Endothelial cell of umbilical vein (primary cell): Measurements from ENCODE around the gene COL23A1. TPM values are rescaled to one million over a fixed set of nuclear protein-coding genes. Genes with fewer than 3 reads are reported as not detected.

Experiments
- BruUV-seq: library from RNA; stranded (reverse); fragments of 400-500 nt; replicated peaks from 2 replicates; lab custom pipeline; 2021; lab: Mats Ljungman, UMichigan
- CTCF ChIA-PET: fragments of 300-600, 350-600 bp; sonication (Branson Sonifier 250); formaldehyde crosslinking; loops from one replicate; lab custom pipeline; 2021; ENCODE audit warnings: antibody characterized with exemption, inconsistent platforms; lab: Charles Lee
- POLR2A ChIA-PET: fragments of 300-600, 350-600 bp; sonication (Branson Sonifier 250); formaldehyde crosslinking; loops from one replicate; lab custom pipeline; 2021; ENCODE audit warnings: antibody characterized with exemption, inconsistent platforms; lab: Charles Lee
- DNase-seq: peaks from one replicate; pipeline ENCODE4 v3.0.0-alpha.2; 2011; ENCODE audit warnings: low read depth, low spot score
- FAIRE-seq: peaks from 2 replicates; lab custom pipeline; 2011; peaks lifted over from hg19 to GRCh38; lab: Jason Lieb, UNC
- H2AFZ ChIP-seq: 2 replicates; pipeline ENCODE4 v1.6.0; 2012; ENCODE audit warnings: low read depth, low read length, control low read depth, inconsistent platforms
- H3K27ac ChIP-seq: 2 replicates; pipeline ENCODE4 v1.5.1; 2011; ENCODE audit warnings: low read depth, mild to moderate bottlenecking, control low read depth, low read length, moderate library complexity; ENCODE audit not compliant: insufficient read depth
- H3K27me3 ChIP-seq, 2 experiments: 2 replicates each; pipeline versions ENCODE4 v1.6.0 to v1.6.1; 2011; ENCODE audit warnings: low read length in 2 of 2, mixed read lengths in 1 of 2; ENCODE audit not compliant: control insufficient read depth in 2 of 2, insufficient read depth in 2 of 2
- H3K36me3 ChIP-seq, 2 experiments: 2 replicates in 1 of 2; 3 replicates in 1 of 2; pipeline ENCODE4 v1.5.1; 2011; ENCODE audit warnings: low read length in 2 of 2, mild to moderate bottlenecking in 1 of 2, moderate library complexity in 1 of 2; ENCODE audit not compliant: control insufficient read depth in 2 of 2, insufficient read depth in 2 of 2; ENCODE audit errors: extremely low read depth in 1 of 2
- H3K4me1 ChIP-seq: 3 replicates; pipeline ENCODE4 v1.5.1; 2011; ENCODE audit warnings: mild to moderate bottlenecking, low read length; ENCODE audit not compliant: control insufficient read depth, insufficient read depth; ENCODE audit errors: extremely low read depth
- H3K4me2 ChIP-seq: 2 replicates; pipeline ENCODE4 v1.6.1; 2011; ENCODE audit warnings: low read length, control low read depth, mixed read lengths; ENCODE audit not compliant: insufficient read depth
- H3K4me3 ChIP-seq, 3 experiments: fragments of 200-600 bp in 1 of 3; sonication (generic), shearing (Covaris generic) in 1 of 3; replicated peaks in 1 of 3; 2 replicates each; pipeline ENCODE4 v1.5.1; 2011 to 2016; ENCODE audit warnings: control low read depth in 3 of 3, low read length in 3 of 3, mild to moderate bottlenecking in 2 of 3, inconsistent platforms in 1 of 3, low read depth in 1 of 3, moderate library complexity in 1 of 3; ENCODE audit not compliant: insufficient read depth in 1 of 3
- H3K79me2 ChIP-seq: 2 replicates; pipeline ENCODE4 v1.6.0; 2012; ENCODE audit warnings: low read length, inconsistent platforms; ENCODE audit not compliant: control insufficient read depth, insufficient read depth
- H3K9ac ChIP-seq: replicated peaks from 2 replicates; pipeline ENCODE3; 2011; ENCODE audit warnings: low read length, control low read depth; ENCODE audit not compliant: insufficient read depth; ENCODE audit errors: extremely low read depth
- H3K9me1 ChIP-seq: replicated peaks from 3 replicates; pipeline ENCODE4 v1.6.0; 2011; ENCODE audit warnings: mild to moderate bottlenecking, low read length; ENCODE audit not compliant: control insufficient read depth, insufficient read depth; ENCODE audit errors: extremely low read depth
- H3K9me3 ChIP-seq: replicated peaks from 2 replicates; pipeline ENCODE4 v1.5.1; 2012; ENCODE audit warnings: low read length, inconsistent platforms; ENCODE audit not compliant: control insufficient read depth, insufficient read depth
- H4K20me1 ChIP-seq: replicated peaks from 2 replicates; pipeline ENCODE3; 2011; ENCODE audit warnings: mild to moderate bottlenecking, low read length; ENCODE audit not compliant: control insufficient read depth, insufficient read depth; ENCODE audit errors: extremely low read depth
- EZH2 ChIP-seq: IDR thresholded peaks from 2 replicates; pipeline ENCODE4 v1.6.1; 2012; ENCODE audit warnings: borderline replicate concordance, low read depth, mild to moderate bottlenecking, moderate library complexity, low read length, inconsistent platforms; ENCODE audit not compliant: severe bottlenecking
- FOS ChIP-seq: IDR thresholded peaks from 2 replicates; pipeline ENCODE4 v1.6.1; 2011; ENCODE audit warnings: mild to moderate bottlenecking, low read length, moderate library complexity, borderline replicate concordance; ENCODE audit not compliant: insufficient read depth
- GATA2 ChIP-seq: IDR thresholded peaks from 2 replicates; pipeline ENCODE4 v1.7.0; 2011; ENCODE audit warnings: low read depth, mild to moderate bottlenecking, moderate library complexity, mixed read lengths, low read length; ENCODE audit not compliant: insufficient read length, insufficient read depth
- JUN ChIP-seq: IDR thresholded peaks from 2 replicates; pipeline ENCODE4 v1.6.1; 2011; ENCODE audit warnings: borderline replicate concordance, low read depth; ENCODE audit not compliant: insufficient read length, insufficient read depth
- MYC ChIP-seq: IDR thresholded peaks from one replicate; pipeline ENCODE4 v1.6.1; 2011; ENCODE audit warnings: mild to moderate bottlenecking, low read depth, low read length
- POLR2A ChIP-seq: IDR thresholded peaks from 2 replicates; pipeline ENCODE4 v1.6.1; 2012; ENCODE audit warnings: low read depth, mild to moderate bottlenecking, control low read depth, low read length
- dilution Hi-C: fragments of 300-500 bp; cut with MboI; formaldehyde crosslinking; loops from one replicate; pipeline ENCODE4 v1.15.0; 2019; ENCODE audit warnings: low sequenced_read_pairs; ENCODE audit not compliant: extremely low pct_ligation_motif_present
- intact Hi-C: fragments of 100-400 bp; cut with micrococcal nuclease; formaldehyde crosslinking; loops from one replicate; pipeline ENCODE4 v1.10.0; 2022
- polyA plus RNA-seq, 4 experiments: library from polyadenylated mRNA; depleted of rRNA in 3 of 4; stranded (reverse) in 3 of 4; unstranded in 1 of 4; fragments of >200 nt; gene quantifications; 2 replicates each; pipeline versions ENCODE4 v1.2.1 to v1.2.3, GENCODE V29; 2011 to 2012; ENCODE audit warnings: missing spikeins in 1 of 4
- total RNA-seq: library from RNA; stranded (reverse); gene quantifications from 2 replicates; pipeline ENCODE4 v1.2.3, GENCODE V29; 2021
- TF ChIP-seq, protein P1 (sequence below), 2 donors: IDR thresholded peaks; 1 replicate in 1 of 2; 2 replicates in 1 of 2; pipeline ENCODE4 v1.5.1; 2011; ENCODE audit warnings: low read length in 2 of 2, mild to moderate bottlenecking in 2 of 2, moderate library complexity in 2 of 2, control low read depth in 1 of 2, inconsistent platforms in 1 of 2, low read depth in 1 of 2; ENCODE audit not compliant: insufficient read depth in 1 of 2; ENCODE audit errors: extremely low read depth in 1 of 2
- TF ChIP-seq, protein P2 (sequence below): IDR thresholded peaks from 2 replicates; pipeline ENCODE4 v1.6.1; 2011; ENCODE audit not compliant: insufficient read depth, insufficient read length

Gene COL23A1
- total and polyA plus RNA-seq, 2 donors (not counting 3 experiments of a cell fraction or from before 2014, with no cell fraction given) = not detected

DNA sequence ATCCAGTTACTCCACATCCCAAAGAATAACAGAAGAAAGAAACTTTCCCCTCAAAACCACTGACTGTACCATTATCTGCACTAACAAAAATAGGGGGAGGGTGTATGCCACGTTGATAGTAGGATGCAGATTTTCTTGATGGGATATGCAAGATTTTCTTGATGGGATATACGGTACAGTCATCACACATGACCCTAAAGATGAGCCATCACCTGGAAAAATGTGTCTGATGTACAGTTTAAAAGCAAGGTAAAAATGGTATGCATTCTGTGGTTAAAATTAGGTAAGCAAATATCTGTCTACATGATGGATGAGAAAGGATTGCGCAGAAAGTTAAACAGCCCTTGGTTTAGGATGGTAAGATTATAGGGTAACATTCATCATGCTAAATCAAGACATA, 8.6 kb downstream of the COL23A1 start:
- H3K4me1 ChIP-seq = no peaks in the 10 kb centered on the region
- ChIA-PET CTCF (interaction anchor here (0.7 kb wide), 1 partner anchor 79 kb away, joined by 3 read pairs; no protein-coding TSS in a partner anchor), POLR2A (no interaction called here)
- BruUV-seq = no TSS peak
- FAIRE-seq (no peak), DNase-seq (no peak)
- H3K79me2 ChIP-seq = no peaks in the 10 kb centered on the region
- H3K4me2 ChIP-seq = no peak overlapping the region
- dilution Hi-C loops = no loop called here
- TF ChIP-seq FOS (no peak), MYC (no peak), JUN (no peak), GATA2 (no peak)
- no peak overlapping the region for H3K9ac ChIP-seq
- H3K4me3 ChIP-seq = no peak overlapping the region
- intact Hi-C loops = no loop called here
- no peak overlapping the region for H3K27ac ChIP-seq
- H3K27me3 ChIP-seq = peaks cover 2 to 8% of the 10 kb centered on the region in 2 experiments
- H3K36me3 ChIP-seq = no peaks in the 10 kb centered on the region
- no peaks in the 10 kb centered on the region for H3K9me1 ChIP-seq
- no peaks in the 10 kb centered on the region for H4K20me1 ChIP-seq
- no peaks in the 10 kb centered on the region for H3K9me3 ChIP-seq
- no peak overlapping the region for H2AFZ ChIP-seq

DNA sequence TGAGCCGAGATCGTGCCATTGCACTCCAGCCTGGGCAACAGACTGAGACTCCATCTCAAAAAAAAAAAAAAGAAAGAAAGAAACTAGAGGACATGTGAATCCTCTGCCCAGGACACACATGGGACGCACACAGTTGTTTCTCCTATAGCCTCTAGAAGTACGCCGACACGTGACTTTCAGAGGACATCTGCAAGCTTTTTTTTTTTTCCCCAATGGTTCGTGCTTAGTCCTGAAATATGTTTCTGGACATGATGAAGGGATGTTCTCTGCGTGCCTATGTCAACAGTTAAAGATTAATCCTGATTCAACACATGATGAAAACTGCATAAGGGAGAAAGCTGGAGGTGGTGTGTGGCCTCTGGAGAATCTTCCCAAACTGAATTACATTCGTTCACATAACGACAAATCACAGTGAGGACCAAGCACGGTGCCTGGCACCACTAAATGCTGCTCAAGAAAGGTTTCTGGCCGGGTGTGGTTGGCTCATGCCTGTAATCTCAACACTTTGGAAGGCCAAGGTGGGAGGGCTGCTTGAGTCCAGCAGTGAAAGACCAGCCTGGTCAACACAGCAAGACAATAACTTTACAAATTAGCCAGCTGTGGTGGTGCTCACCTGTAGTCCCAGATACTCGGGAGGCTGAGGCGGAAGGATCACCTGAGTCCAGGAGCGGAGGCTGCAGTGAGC, 9.8 kb downstream of the COL23A1 start:
- no peaks in the 10 kb centered on the region for H3K9me3 ChIP-seq
- H3K27me3 ChIP-seq = peaks cover 5 to 7% of the 10 kb centered on the region in 2 experiments
- intact Hi-C loops = no loop called here
- H3K4me3 ChIP-seq = no peak overlapping the region
- dilution Hi-C loops = no loop called here
- no peaks in the 10 kb centered on the region for H3K4me1 ChIP-seq
- BruUV-seq = no TSS peak
- no peaks in the 10 kb centered on the region for H4K20me1 ChIP-seq
- H3K4me2 ChIP-seq = no peak overlapping the region
- FAIRE-seq = no peak
- CTCF ChIA-PET = no interaction called here
- no peaks in the 10 kb centered on the region for H3K79me2 ChIP-seq
- no peaks in the 10 kb centered on the region for H3K36me3 ChIP-seq
- H3K9me1 ChIP-seq = no peaks in the 10 kb centered on the region
- H2AFZ ChIP-seq = no peak overlapping the region
- H3K27ac ChIP-seq = no peak overlapping the region
- POLR2A ChIA-PET = no interaction called here
- no peak for TF ChIP-seq POLR2A
- no peak for TF ChIP-seq MYC
- no peak for TF ChIP-seq EZH2
- no peak for TF ChIP-seq FOS
- TF ChIP-seq, protein P1, sequence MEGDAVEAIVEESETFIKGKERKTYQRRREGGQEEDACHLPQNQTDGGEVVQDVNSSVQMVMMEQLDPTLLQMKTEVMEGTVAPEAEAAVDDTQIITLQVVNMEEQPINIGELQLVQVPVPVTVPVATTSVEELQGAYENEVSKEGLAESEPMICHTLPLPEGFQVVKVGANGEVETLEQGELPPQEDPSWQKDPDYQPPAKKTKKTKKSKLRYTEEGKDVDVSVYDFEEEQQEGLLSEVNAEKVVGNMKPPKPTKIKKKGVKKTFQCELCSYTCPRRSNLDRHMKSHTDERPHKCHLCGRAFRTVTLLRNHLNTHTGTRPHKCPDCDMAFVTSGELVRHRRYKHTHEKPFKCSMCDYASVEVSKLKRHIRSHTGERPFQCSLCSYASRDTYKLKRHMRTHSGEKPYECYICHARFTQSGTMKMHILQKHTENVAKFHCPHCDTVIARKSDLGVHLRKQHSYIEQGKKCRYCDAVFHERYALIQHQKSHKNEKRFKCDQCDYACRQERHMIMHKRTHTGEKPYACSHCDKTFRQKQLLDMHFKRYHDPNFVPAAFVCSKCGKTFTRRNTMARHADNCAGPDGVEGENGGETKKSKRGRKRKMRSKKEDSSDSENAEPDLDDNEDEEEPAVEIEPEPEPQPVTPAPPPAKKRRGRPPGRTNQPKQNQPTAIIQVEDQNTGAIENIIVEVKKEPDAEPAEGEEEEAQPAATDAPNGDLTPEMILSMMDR (IDR thresholded peaks at IDR 0.05; ENCODE audit: extremely low read depth in 1 of 2, insufficient read depth in 1 of 2, low read depth in 1 of 2, low read length in 2 of 2) = no peak
- TF ChIP-seq, protein P2, sequence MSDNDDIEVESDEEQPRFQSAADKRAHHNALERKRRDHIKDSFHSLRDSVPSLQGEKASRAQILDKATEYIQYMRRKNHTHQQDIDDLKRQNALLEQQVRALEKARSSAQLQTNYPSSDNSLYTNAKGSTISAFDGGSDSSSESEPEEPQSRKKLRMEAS = no peak
- TF ChIP-seq JUN = no peak
- no peak overlapping the region for H3K9ac ChIP-seq
- no peak for DNase-seq
